HG03159 (cell line): Measurements from ENCODE around the gene SLC25A39.
A peak's percentile ranks its signal among the peaks of the same experiment; 100 is the strongest.
"Not testable (repeated sequence)": the region's sequence is repeated elsewhere in the genome, so short reads cannot be mapped to it uniquely, and the experiment has no call there.

ENCODE experiments used
- ATAC-seq: cut with Tn5 transposase; IDR thresholded peaks from one replicate; pipeline ENCODE4 v1.9.1; 2021; ENCODE audit warnings: mild to moderate bottlenecking, moderate library complexity; ENCODE audit not compliant: unreplicated experiment

Gene SLC25A39

DNA sequence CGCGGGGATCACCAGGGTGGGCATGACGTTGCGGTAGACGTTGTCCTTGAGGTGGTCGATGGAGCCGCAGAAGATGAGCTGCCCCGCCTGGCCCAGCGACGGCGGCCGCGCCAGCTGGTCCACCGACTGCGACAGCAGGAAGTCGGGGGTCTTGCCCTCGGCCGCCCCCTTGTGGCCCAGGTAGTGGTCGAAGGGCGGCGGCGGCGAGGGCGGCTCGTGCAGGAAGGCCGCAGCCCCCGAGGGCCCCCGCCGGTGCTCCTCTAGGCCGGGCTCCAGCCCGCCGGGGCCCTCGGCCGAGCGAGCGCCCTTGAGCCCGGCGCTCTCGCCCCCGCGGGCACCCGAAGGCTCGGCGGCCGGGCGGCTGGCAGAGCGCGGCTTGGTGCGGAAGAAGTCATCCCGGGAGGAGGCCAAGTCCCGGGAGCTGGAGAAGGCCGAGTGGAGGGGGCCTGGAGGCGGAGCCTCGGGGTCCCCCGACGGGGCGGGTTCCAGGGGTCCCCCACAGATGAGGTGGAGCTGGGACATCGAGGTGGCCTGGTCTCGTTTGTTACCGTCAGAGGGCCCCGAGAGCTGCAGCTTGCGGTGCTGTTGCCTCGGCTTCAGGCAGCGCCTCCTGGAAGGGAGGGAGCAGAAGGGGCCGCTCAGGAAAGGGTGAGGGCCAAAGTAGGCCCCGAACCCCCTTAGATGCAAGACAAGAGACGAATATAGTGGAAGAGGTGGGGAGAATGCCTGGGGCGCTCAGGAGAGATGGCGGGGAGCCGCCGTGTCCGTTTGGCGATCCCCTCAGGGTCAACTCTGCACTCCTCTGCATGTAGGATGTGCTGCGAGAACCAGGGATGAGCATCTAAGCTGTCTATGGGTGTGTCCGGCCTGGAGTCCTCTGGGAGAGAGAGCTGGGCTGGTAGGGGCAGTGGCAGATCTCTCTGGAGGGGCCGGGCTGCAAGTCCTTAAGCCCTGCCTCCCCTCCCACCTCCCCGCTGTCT, 30.2 kb upstream of the SLC25A39 start:
- no peak for ATAC-seq

DNA sequence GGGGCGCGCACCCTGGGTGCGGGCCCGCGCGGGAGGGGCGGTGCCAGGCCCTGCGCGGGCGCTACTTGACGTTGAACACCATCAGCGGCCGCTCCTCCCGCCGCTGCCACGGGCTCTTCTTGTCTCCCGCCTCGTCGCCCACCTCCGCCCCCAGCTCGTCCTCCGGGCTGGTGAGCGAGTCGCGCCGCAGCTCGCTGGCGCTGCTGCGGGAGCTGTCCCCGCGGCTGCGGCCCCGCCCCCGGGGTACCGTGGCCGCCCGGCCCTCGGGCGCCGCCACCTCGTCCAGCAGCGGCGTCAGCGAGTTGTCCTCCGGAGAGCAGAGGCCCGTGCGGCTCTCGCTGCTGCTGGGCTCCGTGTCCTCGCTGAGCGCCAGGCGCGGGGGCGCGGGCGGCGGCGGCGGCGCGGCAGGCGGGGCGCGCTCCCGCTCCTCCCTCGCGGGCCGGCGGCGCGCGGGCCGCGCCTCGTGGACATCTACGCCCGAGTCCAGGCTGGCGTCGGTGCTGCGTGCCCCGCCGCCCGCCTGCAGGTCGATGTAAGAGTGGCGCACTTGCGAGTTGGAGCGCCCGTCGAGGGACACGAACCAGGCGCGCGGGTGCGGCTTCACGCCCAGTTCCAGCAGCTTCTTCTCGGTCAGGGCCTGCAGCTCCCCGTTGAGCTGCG, 29.2 kb upstream of the SLC25A39 start:
- no peak for ATAC-seq

DNA sequence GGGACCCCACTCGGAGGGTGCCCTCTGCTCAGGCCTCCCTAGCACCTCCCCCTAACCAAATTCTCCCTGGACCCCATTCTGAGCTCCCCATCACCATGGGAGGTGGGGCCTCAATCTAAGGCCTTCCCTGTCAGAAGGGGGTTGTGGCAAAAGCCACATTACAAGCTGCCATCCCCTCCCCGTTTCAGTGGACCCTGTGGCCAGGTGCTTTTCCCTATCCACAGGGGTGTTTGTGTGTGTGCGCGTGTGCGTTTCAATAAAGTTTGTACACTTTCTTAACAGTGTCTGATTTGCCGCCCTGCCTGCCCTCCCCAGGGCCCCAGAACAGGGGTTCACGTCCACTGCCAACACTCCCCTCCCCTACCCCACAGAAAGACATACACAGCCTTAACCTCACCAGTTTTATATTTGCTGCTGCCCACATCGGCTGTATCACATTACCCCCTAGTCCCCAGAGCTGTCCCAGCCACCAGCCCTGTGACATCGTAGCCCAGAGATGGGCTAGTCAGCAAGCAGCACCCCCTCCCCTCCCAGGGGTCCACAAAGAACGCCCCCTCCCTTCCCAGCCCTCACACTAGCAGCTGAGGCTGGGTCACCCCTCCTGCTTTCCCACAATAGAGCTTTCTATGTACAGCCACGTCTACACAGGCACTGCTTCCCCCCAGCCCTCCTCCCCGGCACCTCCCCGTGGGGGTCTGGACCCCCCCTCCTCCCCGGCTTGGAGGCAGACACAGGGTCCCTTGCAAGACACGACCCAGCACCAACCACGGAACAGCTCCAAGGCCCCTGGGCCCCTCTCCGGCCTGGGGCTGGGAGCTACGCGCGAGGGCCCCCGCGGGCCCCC, 28.4 kb upstream of the SLC25A39 start:
- ATAC-seq, result no peak

DNA sequence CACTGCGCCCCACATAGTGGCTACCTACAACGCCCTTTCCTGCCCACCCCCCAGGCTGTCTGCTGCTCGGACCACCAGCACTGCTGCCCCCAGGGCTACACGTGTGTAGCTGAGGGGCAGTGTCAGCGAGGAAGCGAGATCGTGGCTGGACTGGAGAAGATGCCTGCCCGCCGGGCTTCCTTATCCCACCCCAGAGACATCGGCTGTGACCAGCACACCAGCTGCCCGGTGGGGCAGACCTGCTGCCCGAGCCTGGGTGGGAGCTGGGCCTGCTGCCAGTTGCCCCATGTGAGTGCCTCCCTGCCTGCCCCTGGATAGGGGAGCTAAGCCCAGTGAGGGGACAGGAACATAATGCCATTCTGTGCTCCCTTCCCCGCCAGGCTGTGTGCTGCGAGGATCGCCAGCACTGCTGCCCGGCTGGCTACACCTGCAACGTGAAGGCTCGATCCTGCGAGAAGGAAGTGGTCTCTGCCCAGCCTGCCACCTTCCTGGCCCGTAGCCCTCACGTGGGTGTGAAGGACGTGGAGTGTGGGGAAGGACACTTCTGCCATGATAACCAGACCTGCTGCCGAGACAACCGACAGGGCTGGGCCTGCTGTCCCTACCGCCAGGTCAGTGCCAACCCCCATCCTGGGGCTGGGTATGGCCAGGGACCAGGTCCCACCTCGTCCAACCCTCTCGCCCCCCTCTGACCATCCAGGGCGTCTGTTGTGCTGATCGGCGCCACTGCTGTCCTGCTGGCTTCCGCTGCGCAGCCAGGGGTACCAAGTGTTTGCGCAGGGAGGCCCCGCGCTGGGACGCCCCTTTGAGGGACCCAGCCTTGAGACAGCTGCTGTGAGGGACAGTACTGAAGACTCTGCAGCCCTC, 27.6 kb upstream of the SLC25A39 start:
- no peak for ATAC-seq

DNA sequence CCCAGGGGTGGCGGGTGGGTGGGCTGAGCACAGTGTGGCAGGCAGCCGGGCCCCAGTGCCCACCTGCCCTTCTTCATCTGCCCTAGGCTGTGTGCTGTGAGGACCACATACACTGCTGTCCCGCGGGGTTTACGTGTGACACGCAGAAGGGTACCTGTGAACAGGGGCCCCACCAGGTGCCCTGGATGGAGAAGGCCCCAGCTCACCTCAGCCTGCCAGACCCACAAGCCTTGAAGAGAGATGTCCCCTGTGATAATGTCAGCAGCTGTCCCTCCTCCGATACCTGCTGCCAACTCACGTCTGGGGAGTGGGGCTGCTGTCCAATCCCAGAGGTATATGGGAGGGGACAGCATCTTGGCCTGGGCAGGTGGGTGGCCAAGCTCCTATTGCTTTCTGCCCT, 26.8 kb upstream of the SLC25A39 start:
- ATAC-seq, result no peak

DNA sequence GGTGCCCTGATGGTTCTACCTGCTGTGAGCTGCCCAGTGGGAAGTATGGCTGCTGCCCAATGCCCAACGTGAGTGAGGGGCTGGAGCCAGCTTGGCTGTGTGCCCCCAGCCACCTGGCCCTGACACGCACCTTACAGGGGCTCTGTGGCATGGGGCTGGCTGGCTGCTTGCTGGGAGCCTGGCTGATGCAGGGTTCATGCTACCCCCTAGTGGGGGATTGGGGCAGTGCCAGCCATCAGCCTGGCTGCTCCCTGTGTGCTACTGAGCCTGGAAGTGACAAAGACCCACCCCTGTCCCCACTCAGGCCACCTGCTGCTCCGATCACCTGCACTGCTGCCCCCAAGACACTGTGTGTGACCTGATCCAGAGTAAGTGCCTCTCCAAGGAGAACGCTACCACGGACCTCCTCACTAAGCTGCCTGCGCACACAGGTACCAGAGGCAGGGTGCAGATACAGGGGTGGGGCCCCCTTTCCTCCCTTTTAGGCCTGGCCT, 26.2 kb upstream of the SLC25A39 start:
- ATAC-seq, result no peak

DNA sequence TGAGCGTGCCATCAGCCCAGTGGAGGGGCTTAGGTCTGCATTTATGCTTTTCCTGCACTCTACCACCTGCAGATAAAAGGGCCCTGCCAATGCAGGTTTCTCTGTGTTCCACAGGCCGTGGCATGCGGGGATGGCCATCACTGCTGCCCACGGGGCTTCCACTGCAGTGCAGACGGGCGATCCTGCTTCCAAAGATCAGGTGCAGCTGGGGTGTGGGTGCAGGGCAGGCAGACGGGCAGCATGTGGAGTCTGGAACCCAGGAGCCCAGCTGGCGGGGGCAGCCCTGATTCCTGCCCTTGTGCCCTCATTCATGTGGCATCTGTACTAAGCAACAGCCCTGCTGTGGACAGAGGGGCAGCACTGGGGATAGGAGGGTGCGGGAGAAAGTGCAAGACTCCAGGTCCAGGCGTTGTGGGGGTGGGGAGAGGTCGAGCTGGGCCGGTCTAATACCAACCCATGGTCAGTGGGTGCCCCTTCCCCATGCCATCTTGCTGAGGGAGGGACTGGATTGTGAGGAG, 25.0 kb upstream of the SLC25A39 start:
- no peak for ATAC-seq

DNA sequence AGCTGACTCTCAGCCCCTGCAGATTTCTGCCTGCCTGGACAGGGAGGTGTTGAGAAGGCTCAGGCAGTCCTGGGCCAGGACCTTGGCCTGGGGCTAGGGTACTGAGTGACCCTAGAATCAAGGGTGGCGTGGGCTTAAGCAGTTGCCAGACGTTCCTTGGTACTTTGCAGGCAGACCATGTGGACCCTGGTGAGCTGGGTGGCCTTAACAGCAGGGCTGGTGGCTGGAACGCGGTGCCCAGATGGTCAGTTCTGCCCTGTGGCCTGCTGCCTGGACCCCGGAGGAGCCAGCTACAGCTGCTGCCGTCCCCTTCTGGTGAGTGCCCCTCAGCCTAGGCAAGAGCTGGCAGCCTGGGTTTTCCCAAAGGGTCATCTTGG, 24.4 kb upstream of the SLC25A39 start:
- ATAC-seq, result no peak

DNA sequence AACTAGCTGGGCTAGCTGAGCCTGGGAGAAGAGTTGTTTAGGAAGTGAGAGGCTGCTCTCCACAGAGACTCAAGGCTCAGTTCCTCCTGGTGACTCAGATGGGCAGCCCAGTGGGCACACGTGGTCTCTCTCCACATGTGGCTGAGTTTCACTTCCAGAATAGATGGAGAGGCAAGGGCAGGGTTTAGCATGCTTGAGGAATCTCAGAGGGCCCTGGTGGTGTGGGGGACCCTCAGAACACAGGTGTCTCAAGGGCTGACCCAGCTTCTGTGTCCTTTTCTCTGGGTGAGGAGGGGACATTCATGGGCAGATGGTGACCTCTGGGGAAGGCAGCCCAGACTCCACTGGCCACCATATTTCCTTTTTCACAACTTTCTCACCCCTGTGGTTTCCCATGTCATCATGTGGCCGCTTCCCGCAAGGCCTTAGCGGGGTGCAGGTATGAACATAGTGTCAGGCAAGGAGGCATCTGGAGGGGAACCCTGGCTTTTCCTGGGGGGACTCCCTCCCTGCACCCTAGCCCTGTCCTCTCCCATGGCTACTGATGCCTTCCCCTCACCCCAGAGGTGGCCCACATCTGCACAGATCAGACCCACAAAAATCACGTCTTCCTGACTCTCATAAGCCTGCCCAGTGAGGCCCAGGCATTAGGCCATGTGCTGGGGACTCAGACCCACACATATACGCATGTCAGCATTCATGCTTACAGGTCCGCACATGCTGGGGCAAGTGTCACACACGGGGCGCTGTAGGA, 23.8 kb upstream of the SLC25A39 start:
- ATAC-seq, result peak; percentile 55

DNA sequence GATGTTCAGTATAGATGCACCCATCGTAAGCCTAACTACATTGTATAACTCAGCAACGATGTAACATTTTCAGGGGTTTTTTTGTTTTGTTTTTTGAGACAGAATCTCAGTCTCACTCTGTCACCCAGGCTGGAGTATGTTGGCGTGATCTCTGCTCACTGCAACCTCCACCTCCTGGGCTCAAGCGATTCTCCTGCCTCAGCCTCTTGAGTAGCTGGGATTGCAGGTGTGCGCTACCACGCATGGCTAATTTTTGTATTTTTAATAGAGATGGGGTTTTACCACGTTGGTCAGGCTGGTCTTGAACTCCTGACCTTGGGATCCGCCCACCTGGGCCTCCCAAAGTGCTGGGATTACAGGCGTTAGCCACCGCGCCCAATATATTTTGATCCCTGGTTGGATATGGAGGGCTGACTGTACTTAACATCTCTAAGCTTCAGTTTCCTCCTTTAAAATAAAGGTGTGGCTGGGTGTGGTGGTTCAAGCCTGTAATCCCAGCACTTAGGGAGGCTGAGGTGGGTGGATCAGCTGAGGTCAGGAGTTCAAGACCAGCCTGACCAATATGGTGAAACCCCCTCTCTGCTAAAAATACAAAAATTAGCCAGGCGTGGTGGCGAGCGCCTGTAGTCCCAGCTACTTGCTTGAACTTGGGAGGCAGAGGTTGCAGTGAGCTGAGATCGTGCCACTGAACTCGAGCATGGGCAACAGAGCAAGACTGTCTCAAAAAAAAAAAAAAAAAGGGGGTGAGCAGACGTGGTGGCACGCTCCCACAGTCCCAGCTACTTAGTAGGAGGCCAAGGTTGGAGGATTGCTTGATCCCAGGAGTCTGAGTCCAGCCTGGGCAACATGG, 22.8 kb upstream of the SLC25A39 start:
- not testable (repeated sequence) for ATAC-seq

DNA sequence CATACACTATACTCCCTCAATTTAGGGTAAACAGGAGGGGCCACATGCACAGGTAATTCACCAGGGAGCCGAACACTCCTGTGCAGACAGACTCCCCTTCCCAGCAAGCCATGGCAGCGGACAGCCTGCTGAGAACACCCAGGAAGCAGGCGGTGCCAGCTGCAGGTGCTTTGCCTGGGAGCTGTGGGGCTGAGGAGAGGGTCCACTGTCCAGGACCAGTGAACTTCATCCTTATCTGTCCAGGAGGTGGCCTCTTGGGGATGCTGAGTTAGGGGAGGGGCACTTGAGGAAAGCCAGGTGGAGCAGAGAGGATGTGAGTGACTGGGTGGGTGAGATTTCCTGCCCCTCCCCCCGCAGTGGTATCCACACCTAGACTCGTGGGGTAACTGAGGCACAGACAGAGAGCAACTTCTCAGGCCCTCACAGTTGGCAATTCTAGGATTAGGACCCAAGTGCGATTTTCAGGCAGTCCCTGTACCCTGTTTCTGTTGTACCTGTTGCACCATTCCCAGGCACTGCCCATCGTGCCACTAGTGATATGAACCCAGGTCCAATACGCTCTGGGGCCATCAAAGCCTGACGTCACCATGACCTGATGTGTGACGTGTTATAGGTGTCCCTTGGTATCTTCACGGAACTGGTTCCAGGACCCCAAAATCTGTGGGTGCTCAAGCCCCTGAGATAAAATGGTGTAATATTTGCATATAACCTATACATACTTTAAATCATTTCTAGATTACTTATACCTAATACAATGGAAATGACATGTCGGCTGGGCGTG, 21.6 kb upstream of the SLC25A39 start:
- no peak for ATAC-seq

DNA sequence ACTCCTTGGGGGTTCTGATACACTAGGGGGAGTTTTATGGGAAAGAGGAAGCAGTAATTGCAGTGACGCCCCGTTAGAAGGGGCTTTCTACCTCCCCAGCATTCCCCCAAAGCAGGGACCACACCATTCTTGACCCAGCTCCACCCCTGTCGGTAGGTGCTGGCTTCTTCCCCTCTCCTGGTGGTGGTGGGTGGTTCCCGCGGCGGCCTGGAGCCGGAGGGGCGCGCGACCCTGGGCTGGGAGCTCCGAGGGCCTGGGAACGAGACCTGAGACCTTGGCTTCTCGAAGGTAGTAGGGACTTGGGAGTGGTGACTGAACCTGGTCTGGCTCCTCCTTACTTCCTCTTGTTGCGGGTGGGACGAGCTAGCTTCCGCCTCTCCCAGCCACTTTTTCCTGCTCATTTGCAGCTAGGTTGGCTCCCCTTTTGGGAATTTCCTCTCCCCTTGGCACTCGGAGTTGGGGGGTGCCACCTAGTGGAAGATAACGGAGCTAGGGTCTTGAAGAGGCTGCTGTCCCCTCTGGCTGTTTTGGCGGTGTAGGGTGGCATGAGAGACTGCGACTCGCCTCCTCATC, 20.9 kb upstream of the SLC25A39 start:
- ATAC-seq, result no peak

DNA sequence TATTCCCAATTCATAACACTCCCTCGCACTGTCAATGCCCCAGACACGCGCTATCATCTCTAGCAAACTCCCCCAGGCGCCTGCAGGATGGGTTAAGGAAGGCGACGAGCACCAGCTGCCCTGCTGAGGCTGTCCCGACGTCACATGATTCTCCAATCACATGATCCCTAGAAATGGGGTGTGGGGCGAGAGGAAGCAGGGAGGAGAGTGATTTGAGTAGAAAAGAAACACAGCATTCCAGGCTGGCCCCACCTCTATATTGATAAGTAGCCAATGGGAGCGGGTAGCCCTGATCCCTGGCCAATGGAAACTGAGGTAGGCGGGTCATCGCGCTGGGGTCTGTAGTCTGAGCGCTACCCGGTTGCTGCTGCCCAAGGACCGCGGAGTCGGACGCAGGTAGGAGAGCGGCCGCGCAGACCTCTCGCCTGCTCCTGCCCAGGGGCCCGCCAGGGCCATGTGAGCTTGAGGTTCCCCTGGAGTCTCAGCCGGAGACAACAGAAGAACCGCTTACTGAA, 20.4 kb upstream of the SLC25A39 start, which contains the start of gene GRN:
TSS of gene GRN (plus strand) at position 364 of the 515 bp plus-strand sequence. CDS start 3,863 bp downstream, outside the sequence.
- peak; percentile 65 for ATAC-seq

DNA sequence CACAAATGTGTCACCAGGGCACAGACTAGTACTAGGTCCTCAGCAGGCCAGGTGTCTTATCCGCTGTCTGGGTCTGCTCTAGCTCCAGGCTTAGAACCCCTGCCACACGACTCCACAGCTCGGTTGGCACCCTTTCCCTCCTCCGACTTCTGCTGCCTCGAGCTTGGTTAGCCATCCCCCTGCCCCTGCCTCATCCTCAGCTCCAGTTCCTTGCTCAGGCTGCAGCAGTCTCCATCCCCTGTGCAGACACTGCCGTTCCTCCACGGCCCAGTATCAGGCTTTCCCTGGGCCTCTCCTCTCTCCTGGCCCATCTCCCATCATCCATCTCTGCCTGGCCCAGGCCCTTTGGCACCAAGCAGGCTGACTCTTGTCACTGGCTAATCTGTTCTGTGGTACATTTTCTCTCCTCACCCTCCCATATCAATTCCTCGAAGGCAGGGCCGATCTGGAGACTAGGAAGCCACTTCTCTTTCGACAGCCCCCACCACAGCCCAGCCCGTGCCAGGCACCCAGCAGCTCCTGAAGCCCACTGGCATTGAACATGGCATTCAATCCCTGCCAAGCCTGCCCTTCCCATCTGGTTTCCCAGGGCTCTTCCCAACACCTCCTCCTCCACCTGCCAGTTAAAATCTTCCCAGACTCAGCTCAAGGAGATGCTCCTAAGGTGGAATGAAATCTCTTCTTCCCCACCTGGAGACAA, 19.0 kb upstream of the SLC25A39 start:
- no peak for ATAC-seq

DNA sequence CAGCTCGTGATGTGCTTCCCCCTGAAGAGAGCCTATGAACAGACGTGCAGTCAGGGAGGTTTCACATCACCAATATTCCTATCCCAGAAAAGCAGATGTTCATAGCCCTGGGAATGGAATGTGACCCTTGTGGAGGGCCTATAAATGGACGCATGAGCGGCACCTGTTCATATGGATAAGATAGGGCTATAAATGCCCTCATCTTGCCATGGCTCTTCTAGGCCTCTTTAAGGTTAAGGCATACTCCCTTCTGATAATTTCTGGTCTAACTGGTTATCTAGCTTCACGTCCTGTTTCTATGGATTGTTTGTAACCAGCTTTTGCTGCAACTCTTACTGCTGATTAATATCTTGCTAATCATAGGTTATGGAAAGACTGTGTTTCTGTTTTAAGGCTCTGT, 15.9 kb upstream of the SLC25A39 start:
- not testable (repeated sequence) for ATAC-seq

DNA sequence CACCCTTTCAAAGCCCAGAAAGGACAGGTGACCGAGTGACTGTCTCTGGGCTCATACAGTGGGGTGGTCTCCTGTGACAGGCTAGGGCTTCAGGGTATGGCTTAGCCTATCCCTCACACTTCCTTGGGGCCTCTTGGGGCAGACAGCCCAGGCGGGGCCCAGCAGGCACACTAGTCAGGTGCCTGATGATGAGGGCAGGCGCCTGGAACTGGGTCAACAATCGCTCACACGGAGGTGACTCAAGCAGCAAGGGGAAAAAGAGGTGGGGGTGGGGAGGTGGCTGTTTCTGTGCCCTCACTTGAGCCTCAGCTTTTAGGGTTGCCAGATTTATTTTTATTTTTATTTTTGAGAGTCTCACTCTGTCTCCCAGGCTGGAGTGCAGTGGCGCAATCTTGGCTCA, 14.1 kb upstream of the SLC25A39 start:
- ATAC-seq, result no peak
